HT1080 (cell line): ENCODE data around the gene NUP210. TPM values are rescaled to one million over a fixed set of nuclear protein-coding genes. Genes with fewer than 3 reads are reported as not detected.
"Not testable (repeated sequence)": the region's sequence is repeated elsewhere in the genome, so short reads cannot be mapped to it uniquely, and the experiment has no call there.

Experiments used
- DNase-seq: peaks from one replicate; pipeline ENCODE4 v3.0.0-alpha.2; 2015; ENCODE audit warnings: low read depth
- total RNA-seq: library from RNA; depleted of rRNA; stranded (reverse); fragments of >200 nt; shearing (Covaris generic); gene quantifications from 2 replicates; pipeline ENCODE4 v1.2.3, GENCODE V29; 2014

Gene NUP210
- total RNA-seq, 1 experiment from 2014 or later: 0.39 TPM

DNA sequence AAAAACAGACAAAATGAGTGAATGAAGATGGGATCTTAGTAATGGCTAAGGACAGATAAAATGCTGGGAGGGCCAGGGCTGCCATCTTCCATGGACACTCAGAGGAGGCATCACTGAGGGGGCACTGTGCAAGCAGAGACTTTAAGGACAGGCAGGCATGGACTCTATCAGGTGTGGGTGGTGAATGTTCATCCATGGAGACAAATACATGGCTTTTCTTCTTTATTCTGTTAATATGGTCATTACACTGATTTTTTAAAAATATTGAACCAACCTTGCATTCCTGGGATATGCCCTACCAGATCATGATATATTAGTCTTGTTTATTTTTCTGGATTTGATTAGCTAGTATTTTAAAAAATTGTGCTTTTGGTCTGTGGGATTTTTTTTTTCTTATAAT, 12.2 kb downstream of the NUP210 start:
- DNase-seq: no peak

- DNase-seq: no peak
Observed at GRCh38 chr3:13407475-13407874, 12.6 kb downstream of the NUP210 start.

DNA sequence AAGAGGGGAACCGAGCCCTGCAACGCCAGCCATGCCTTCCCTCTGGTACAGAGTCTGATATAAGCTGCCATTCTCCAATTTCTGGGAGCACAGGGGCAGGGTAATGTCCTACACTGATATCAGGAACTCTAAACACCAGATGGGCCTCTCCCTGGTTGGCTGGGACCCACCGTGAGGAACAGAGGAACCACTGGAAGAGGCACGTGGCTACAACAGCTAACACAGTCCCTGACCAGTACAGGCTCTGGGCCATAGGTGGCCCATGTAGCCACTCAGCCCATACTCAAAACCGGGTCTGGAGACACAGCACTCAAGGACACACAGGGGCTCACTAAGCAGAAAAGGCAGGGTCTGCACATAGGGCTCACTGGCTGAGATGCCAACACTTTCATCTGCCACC, 13.9 kb downstream of the NUP210 start:
- no peak for DNase-seq

DNA sequence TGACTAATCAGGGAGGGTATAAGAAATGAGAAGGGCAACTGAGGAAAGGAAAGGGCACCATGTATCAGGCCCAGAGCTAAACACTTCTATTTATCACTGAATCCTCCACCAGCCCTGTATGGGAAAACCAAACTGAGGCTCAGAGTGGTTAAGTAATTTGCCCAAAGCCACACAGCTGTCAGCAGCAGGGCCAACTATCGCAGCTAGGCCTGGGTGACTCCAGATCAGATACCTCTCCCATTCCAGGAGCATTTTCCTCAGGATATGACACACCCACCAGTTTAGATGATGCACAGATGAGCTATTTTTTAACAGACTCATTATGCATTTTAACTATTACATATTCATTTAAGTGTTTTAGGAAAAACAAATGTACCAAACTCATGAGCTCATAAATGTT, 14.5 kb downstream of the NUP210 start:
- no peak for DNase-seq

DNA sequence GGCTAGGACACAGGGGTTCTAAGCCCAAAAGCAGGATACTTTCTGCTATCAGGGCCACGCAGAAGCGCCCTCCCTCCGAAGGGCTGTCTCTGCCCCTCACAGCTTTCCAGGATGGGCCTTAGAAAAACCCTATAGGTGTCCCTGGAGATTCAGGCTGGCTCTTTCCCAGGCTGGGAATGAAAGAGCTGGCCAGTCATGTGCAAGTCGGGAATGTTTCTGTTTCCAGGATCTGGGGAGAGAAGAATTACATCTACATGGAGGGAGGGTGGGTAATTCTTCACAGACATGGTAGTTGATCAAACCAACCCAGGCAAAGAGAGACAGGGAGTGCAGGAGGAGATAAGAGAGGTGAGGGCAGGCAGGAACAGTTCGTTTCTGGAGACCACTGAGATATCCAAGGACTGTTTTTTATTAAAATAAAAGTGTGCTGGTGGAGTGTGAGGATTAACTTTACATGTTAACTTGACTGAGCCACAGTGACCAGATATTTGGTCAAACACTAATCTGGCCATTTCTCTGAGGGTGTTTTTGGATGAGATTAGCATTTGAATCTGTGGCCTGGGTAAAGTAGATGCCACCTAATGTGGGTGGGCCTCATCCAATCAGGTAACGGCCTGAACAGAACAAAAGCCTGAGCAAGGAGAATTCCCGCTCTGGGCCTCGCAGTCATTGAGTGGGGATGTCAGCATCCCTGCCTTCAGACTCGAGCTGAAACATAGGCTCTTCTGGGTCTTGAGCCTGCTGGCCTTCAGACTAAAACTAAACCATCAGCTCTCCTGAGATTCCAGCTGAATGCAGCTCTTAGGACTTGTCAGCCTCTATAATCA, 15.3 kb downstream of the NUP210 start:
- DNase-seq: no peak

- no peak for DNase-seq
Observed at GRCh38 chr3:13403847-13404246, 16.3 kb downstream of the NUP210 start.

DNA sequence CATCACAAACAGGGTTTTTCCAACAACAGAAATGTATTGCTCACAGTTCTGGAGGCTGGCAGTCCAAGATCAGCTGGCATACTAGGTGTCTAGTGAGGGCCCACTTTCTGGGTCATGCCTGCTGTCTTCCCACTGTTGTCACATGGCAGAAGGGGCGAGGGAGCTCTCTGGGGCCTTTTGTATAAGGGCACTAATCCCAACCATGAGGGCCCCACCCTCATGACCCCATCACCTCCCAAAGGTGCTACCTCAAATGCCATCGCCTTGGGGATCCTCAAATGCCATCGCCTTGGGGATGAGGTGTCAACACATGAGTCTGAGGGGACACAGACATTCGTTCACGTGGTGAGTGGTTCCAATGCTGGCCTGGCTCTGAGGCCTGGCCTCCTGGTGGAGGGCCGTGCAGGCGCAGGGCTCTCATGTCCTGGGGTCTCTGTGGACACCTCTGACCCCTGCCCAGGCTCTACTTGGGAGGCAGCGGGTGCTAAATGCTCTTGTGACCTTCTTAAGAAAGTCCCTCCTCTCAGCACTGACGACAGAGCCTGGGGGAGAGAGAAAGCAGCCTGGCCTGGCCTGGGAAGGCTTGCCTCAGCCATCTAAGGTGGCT, 16.8 kb downstream of the NUP210 start:
- no peak for DNase-seq

GRCh38 chr3:13401149-13401548, 19.0 kb downstream of the NUP210 start:
- DNase-seq: no peak

DNA sequence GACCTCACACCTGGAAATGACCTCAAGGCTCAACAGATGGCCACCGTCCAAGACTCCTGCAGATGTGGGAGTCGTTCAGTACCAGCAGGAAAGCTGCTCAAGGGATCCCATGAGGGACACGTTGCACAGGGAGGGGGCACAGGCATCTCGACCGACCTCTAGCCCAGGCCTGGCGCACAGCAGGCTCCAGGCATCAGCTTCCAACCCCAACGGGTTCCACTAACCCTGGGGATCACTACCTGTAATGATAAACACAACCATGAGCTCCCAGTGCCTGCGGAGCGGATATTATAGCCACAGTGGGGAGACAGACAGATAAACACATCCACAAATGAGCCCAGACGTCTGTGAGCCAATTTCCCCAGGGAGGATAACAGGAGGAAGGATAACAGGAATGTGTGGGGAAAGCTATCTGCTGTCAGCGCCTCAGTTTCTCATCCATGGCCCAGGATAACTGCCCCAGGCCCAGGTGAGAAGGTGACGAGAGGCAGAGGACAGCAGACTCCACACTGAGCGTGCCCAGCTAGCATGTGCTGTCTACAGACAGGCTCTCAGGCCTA, 19.9 kb downstream of the NUP210 start:
- DNase-seq: no peak

GRCh38 chr3:13399603-13400002, 20.5 kb downstream of the NUP210 start:
- no peak for DNase-seq

DNA sequence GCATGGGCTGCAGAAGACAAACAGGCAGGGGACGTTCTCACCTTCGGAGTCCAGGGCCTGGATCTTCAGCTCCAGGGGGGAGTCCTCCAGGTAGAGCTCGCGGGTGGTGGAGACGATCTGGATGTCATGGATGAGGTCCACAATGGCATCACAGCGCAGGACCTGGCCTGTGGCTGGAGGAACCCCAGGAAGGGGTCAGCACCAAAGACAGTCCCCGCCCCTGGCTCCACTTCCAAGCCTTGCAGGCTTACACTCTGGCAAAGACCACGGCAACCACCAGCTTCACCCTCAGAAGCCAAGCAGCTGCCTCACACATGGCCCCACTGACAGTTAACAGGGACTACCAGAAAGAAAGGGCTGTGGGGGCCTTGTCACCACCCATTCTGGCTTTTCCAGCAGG, 22.8 kb downstream of the NUP210 start:
- no peak for DNase-seq

GRCh38 chr3:13394363-13394762, 25.8 kb downstream of the NUP210 start:
- DNase-seq: no peak

DNA sequence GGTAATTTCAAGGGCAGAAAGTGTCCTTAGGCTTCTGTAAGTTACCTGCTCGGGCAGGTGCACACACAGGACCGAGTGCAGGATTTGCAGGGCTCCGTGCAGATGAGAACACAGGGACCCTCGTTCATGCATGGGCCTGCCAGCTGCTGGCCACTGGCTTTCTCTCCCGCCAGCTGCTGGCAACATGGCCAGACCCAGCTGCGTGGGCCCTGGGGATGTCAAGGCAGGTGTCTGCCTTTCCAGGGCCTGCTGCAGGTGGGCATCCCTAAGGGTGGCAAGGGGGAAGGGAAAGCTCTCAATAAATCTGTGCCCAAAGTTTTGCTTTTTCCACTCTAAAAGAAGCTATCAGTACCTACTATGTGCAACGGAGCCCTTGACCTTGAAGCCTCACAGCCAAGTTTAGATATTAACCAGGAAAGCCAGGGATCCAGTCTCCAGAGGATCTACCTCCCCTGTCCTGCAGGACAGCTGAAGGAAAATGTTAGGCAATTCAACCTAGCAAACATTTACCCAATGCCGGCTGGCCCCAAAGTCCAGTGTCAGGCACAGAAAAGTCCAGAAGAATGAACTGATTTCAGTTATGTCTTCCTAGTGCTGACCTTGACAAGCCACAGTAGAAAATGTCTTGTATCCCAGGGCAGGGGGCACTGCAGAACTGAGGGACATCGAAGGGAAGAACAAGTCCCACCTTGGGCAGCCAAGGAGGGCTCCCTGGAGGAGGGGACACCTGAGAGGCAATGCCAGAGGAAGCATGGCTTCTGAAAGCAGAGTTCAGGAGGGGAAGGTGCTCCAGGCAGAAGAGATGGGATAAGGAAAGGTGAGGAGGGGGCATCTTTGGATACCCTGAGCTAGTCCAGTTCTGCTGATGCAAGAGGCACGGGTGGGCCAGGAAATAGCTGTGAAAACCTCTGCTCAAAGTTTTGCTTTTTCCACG, 26.4 kb downstream of the NUP210 start:
- no peak for DNase-seq

DNA sequence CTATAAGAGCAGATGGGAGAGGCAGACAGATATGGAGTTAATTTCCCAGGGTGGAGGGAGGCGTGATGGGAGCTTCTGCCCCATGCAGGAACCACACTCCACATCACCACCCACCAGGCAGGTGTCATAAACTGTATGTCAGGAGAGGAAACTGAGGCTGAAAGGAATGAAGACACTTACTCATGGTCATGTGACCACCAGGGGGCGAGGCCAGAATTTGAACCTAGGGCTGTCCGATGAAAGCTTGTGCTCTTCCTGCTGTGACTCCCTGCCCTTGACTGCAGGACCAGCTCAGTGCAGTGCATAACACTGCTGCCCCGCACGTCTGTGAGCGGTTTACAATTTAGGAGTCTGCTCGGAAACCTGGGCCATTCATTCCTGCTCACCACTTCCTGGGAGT, 28.8 kb downstream of the NUP210 start:
- DNase-seq: no peak

DNA sequence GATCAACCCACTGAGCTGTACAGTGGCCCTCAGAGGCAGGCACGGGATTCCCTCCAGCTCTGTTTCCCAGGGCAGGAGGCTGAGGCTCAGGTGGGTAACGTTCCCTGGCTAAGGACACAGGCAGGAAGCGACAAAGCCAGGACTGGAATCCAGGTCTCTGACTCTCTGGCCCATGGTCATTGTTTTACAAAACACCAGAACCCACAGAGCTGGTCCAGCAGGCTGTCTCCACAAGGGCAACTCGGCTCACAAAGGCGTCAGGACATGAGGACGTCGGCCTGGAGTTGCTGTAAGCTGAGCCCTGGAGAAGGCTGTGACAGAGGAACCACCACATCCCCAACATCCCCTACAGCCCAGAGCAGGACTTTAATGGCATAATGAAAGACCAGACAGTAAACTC, 30.7 kb downstream of the NUP210 start:
- no peak for DNase-seq

DNA sequence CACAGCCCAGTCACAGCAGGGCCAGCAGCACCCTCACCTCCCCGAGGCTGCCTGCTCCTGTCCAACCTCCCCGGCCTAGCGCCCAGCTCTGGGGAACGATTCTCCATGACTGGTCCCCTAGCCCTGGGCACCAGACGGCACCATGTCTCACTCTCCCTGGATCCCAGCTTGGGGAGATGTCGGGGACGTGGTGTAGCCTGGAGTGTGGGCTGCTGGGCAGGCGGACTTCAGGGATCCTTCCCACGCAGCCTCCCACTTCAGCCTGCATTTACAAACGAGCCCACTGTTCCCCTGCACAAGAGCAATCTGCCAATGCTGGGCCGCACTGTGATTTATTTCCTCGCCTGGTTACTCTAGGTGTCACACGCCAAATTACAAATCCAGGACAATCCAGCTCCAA, 31.3 kb downstream of the NUP210 start:
- DNase-seq: no peak

DNA sequence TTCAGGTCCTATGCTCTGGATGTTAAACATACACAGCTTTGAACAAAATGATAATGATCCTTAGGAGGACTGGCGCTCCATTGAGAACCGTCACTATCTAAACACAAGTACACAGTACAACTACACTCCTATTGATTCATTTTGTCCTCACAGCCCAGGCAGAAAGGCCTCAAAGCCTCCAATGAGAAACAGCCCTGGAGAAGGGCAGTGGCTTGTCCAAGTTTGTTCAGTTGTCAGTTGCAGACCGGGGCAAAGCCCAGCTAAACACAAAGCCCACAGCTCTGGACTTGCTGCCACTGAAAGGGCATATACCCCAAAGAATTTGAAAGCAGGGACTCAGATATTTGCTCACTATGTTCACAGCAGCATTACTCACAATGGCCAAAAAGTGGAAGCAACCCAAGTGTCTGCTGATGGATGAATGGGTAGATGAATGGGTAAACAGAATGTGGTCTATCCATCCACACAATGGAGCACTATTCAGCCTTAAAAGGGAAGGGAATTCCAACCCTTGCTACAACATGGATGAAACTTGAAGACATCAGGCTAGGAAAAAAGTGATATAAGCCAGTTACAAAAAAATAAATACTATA, 34.7 kb downstream of the NUP210 start:
- no peak for DNase-seq

DNA sequence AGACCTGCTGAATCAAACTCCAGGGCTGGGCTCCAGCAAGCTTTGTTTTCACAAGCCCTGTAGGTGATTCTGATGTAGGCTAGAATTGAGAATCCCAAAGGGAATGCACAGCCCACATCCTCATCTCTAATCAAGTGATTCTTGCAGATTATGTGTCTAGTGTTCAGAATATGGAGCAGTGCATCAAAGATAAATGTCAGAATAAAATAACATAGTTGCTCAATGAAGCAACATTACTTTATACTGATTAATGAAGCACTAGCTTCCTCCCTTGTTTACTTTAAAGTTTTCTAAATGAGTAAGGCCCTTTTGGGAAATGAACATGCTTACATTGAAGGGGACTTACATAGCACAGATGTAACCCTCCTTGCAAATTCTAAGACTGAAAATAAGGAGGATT, 39.2 kb downstream of the NUP210 start:
- DNase-seq: no peak

DNA sequence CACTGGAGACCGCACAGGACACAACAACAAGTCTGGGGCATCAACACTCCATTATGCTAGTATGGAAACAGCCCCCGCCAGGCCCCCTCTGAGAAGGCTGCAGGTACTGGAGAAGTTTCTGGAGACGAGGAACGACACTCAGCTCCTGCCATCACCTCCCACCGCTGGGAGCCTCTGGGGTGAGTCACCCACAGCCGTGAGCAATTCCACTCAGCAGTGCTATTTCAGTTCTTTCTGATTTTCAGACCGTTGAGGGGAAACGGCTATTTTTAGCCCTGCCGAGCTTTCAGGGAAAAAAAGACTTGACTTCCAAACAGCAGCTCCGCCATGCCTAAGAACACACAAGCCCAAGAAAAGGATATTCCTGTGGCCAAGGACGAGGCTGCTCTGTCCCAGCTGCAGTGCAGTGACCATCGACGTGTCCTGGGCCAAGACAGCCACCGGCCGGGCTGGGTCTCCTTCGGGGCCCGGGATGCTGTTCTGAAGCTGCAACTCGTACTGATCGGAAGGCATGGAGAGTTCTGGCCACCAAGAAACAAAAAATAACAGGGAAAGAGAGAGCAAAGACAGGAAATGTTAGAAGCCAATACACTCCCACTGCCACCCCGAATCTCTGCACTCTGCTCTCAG, 40.8 kb downstream of the NUP210 start:
- peak; percentile 77 for DNase-seq

GRCh38 chr3:13378155-13378554, 42.0 kb downstream of the NUP210 start:
- DNase-seq: no peak

GRCh38 chr3:13377741-13378140, 42.4 kb downstream of the NUP210 start:
- not testable (repeated sequence) for DNase-seq
